Cardiac fibroblast (primary cell): ENCODE results near the gene CD37.
"Not testable (repeated sequence)": the region's sequence is repeated elsewhere in the genome, so short reads cannot be mapped to it uniquely, and the experiment has no call there.

ENCODE experiments used
- DNase-seq, 2 donors: peaks; one replicate each; pipeline versions ENCODE4 v3.0.0 to v3.0.0-alpha.2; 2010; ENCODE audit warnings: low read depth in 2 of 2
- H3K4me3 ChIP-seq, 2 donors: replicated peaks in 1 of 2; 1 replicate in 1 of 2; 2 replicates in 1 of 2; pipeline ENCODE4 v1.5.1; 2011; ENCODE audit warnings: low read depth in 2 of 2, low read length in 2 of 2, mild to moderate bottlenecking in 2 of 2, moderate library complexity in 1 of 2
- CTCF ChIP-seq: IDR thresholded peaks from one replicate; pipeline ENCODE4 v1.5.1; 2011; ENCODE audit warnings: low read depth, mild to moderate bottlenecking, low read length, inconsistent platforms

The CD37 gene

GRCh38 chr19:49297403-49297802 is 37.8 kb upstream of the CD37 start:
- DNase-seq, result peak in 1 of 2 donors; percentile 27
- no peak overlapping the region for H3K4me3 ChIP-seq
- TF ChIP-seq CTCF, result no peak

- not testable (repeated sequence) for DNase-seq, H3K4me3 ChIP-seq
These were observed 36.6 kb upstream of the CD37 start for GRCh38 chr19:49298653-49299052.

GRCh38 chr19:49301165-49301865 is 33.9 kb upstream of the CD37 start:
- peak; percentile 65 to 68 for DNase-seq
- H3K4me3 ChIP-seq, result no peak overlapping the region
- TF ChIP-seq CTCF, result peak; percentile 95

- no peak for TF ChIP-seq CTCF
These were observed 33.3 kb upstream of the CD37 start for GRCh38 chr19:49301866-49302252.

GRCh38 chr19:49306734-49307133 is 28.5 kb upstream of the CD37 start:
- not testable (repeated sequence) for H3K4me3 ChIP-seq, DNase-seq

More at GRCh38 chr19:49301866-49302252, 33.3 kb upstream of the CD37 start:
- H3K4me3 ChIP-seq, result no peak overlapping the region
- no peak for DNase-seq

GRCh38 chr19:49309087-49309486 is 26.1 kb upstream of the CD37 start:
- no peak for TF ChIP-seq CTCF
- H3K4me3 ChIP-seq, result no peak overlapping the region
- no peak for DNase-seq

- H3K4me3 ChIP-seq, result no peak overlapping the region
- no peak for DNase-seq
- no peak for TF ChIP-seq CTCF
These were observed 20.1 kb upstream of the CD37 start for GRCh38 chr19:49315111-49315510.

- H3K4me3 ChIP-seq, result no peak overlapping the region
- TF ChIP-seq CTCF, result no peak
- peak in 1 of 2 donors; percentile 16 for DNase-seq
These were observed 18.9 kb upstream of the CD37 start for GRCh38 chr19:49316284-49316683.
